HepG2 (cell line): ENCODE results near the gene BTG3.

Experiments used
- CTCF ChIP-seq: sonication (generic); formaldehyde crosslinking; IDR thresholded peaks from 2 replicates; pipeline ENCODE4 v1.5.0; 2020; ENCODE audit warnings: mild to moderate bottlenecking, missing genetic modification reagents, moderate library complexity
- HDAC2 ChIP-seq: sonication (generic); formaldehyde crosslinking; IDR thresholded peaks from 2 replicates; pipeline ENCODE4 v1.4.0; 2020; ENCODE audit warnings: missing genetic modification reagents
- HDAC6 ChIP-seq: fragments of 200-600 bp; sonication (generic); IDR thresholded peaks from 2 replicates; pipeline ENCODE4 v1.7.0; 2017; ENCODE audit warnings: mild to moderate bottlenecking, antibody characterized with exemption, low read length, low read depth
- KAT8 ChIP-seq: IDR thresholded peaks from 2 replicates; pipeline ENCODE4 v1.6.1; 2016; ENCODE audit warnings: missing genetic modification reagents, missing compliant biosample characterization
- MAX ChIP-seq: IDR thresholded peaks from 2 replicates; pipeline ENCODE4 v1.6.1; 2012; ENCODE audit warnings: inconsistent platforms
- MTA1 ChIP-seq: sonication (generic); formaldehyde crosslinking; IDR thresholded peaks from 2 replicates; pipeline ENCODE4 v1.4.0; 2020; ENCODE audit warnings: missing genetic modification reagents, mild to moderate bottlenecking, borderline replicate concordance
- NFIC ChIP-seq: IDR thresholded peaks from 2 replicates; pipeline ENCODE4 v1.6.1; 2012; ENCODE audit warnings: mild to moderate bottlenecking, low read length, inconsistent platforms
- PAX8 ChIP-seq: sonication (generic); formaldehyde crosslinking; IDR thresholded peaks from 2 replicates; pipeline ENCODE4 v1.8.0; 2022; ENCODE audit warnings: mild to moderate bottlenecking, missing genetic modification reagents, borderline replicate concordance
- POLR2AphosphoS5 ChIP-seq: IDR thresholded peaks from 2 replicates; pipeline ENCODE4 v1.6.1; 2012; ENCODE audit warnings: low read depth, low read length
- RAD21 ChIP-seq: fragments of 450-650 bp; formaldehyde crosslinking; IDR thresholded peaks from 2 replicates; pipeline ENCODE4 v1.5.0; 2020; ENCODE audit warnings: mild to moderate bottlenecking
- SMARCE1 ChIP-seq: fragments of 450-650 bp; IDR thresholded peaks from 2 replicates; pipeline ENCODE4 v1.6.1; 2017; ENCODE audit warnings: borderline replicate concordance
- SRF ChIP-seq: IDR thresholded peaks from 2 replicates; pipeline ENCODE4 v1.6.1; 2011; ENCODE audit warnings: mild to moderate bottlenecking, low read depth, low read length, moderate library complexity
- ZNF773 ChIP-seq: sonication (generic); formaldehyde crosslinking; IDR thresholded peaks from 2 replicates; pipeline ENCODE4 v1.4.0; 2020; ENCODE audit warnings: missing genetic modification reagents, borderline replicate concordance

- TF ChIP-seq CTCF (CRISPR knock-in tag) = no peak
- no peak for TF ChIP-seq HDAC2
- no peak for TF ChIP-seq ZNF773 (CRISPR knock-in tag)
- TF ChIP-seq RAD21 (CRISPR knock-in tag) = no peak
- no peak for TF ChIP-seq NFIC
- TF ChIP-seq KAT8 (CRISPR knock-in tag) = no peak
- no peak for TF ChIP-seq MAX
- no peak for TF ChIP-seq PAX8 (CRISPR knock-in tag)
- TF ChIP-seq HDAC6 = no peak
- TF ChIP-seq SMARCE1 = no peak
- no peak for TF ChIP-seq SRF
- no peak for TF ChIP-seq MTA1
- TF ChIP-seq POLR2AphosphoS5 = no peak
These were observed 32.4 kb downstream of the BTG3 start for GRCh38 chr21:17580319-17580718.
